WERI-Rb-1 (cell line): Measurements from ENCODE around the gene TMSB4X.

ENCODE experiments used
- DNase-seq: peaks from one replicate; pipeline ENCODE4 v3.0.0-alpha.2; 2020
- H3K27ac ChIP-seq: fragments of 250-450 bp; sonication (Bioruptor Pico); 2 replicates; pipeline ENCODE4 v1.5.1; 2020; ENCODE audit warnings: mild to moderate bottlenecking, moderate library complexity
- H3K27me3 ChIP-seq: fragments of 250-450 bp; sonication (Bioruptor Pico); 2 replicates; pipeline ENCODE4 v1.5.1; 2021; ENCODE audit warnings: mild to moderate bottlenecking, low read depth, moderate library complexity; ENCODE audit not compliant: insufficient read depth, severe bottlenecking
- H3K36me3 ChIP-seq: fragments of 250-450 bp; sonication (Bioruptor Pico); 2 replicates; pipeline ENCODE4 v1.5.1; 2020; ENCODE audit warnings: mild to moderate bottlenecking, moderate library complexity
- H3K4me3 ChIP-seq: 2 replicates; pipeline ENCODE4 v1.5.1; 2011; ENCODE audit warnings: low read depth, mild to moderate bottlenecking, control low read depth, low read length
- H3K9me3 ChIP-seq: fragments of 250-450 bp; sonication (Bioruptor Pico); 2 replicates; pipeline ENCODE4 v1.5.1; 2021; ENCODE audit warnings: mild to moderate bottlenecking, moderate library complexity; ENCODE audit not compliant: severe bottlenecking
- CTCF ChIP-seq: IDR thresholded peaks from 2 replicates; pipeline ENCODE4 v1.5.1; 2011; ENCODE audit warnings: low read depth, mild to moderate bottlenecking, control low read depth, inconsistent platforms, low read length

TMSB4X gene

DNA sequence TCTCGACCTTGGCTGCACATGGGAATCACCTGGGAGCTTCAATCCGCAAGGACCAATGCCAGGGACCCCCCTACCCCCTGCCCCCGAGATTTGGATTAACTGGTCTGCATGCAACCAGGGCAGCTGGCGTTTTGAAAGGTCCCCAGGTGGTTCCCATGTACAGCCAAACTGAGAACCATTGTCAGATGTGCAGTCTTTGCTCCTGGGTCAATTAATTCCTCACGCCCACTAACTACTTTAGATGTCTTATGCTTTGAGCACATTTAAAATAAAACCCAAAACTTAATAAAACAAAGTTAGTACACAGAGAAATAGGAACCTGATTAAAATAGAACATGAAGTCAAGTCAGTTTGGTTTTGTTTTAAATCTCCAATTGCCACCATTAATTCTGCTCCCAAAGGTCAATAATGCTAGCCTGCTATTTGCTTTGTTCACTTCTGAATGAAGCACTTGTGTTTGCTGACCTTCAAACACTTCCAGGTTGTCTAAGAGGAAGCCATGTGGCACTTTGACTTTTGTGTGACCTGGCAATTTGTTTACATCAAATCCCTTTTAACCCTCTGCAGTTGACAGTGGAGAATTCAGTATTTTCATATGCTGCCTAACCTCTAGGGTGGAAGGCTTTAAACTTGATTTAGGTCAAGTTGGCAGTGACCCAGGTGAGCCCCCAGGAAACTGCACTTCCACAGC is 27.2 kb upstream of the TMSB4X start:
- no peaks in the 10 kb centered on the region for H3K27me3 ChIP-seq
- no peaks in the 10 kb centered on the region for H3K36me3 ChIP-seq
- no peak for TF ChIP-seq CTCF
- no peak overlapping the region for H3K27ac ChIP-seq
- H3K4me3 ChIP-seq, result no peak overlapping the region
- H3K9me3 ChIP-seq, result no peaks in the 10 kb centered on the region
- no peak for DNase-seq

DNA sequence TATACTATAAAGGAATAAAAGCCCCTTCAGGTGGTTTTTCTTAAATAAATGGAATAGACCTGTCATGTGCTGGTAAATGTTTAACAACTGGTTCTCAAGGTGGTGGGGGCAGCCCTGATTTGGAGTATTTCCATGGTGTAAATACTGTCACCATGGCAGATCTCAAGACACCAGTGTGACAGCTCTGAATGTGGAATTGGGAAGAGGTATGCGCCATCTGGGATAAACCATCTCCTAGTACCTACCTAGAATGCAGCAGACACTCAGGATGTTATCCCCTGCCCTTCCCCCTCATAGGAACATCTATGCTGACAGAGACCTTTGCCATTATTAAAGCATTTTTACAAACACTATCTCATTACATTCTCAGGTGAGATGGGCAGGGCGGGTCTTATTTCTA is 26.4 kb upstream of the TMSB4X start:
- Histone ChIP-seq H3K9me3 (no peaks in the 10 kb centered on the region), H3K4me3 (no peak overlapping the region), H3K36me3 (no peaks in the 10 kb centered on the region), H3K27me3 (no peaks in the 10 kb centered on the region), H3K27ac (no peak overlapping the region)
- TF ChIP-seq CTCF, result no peak
- DNase-seq, result no peak

DNA sequence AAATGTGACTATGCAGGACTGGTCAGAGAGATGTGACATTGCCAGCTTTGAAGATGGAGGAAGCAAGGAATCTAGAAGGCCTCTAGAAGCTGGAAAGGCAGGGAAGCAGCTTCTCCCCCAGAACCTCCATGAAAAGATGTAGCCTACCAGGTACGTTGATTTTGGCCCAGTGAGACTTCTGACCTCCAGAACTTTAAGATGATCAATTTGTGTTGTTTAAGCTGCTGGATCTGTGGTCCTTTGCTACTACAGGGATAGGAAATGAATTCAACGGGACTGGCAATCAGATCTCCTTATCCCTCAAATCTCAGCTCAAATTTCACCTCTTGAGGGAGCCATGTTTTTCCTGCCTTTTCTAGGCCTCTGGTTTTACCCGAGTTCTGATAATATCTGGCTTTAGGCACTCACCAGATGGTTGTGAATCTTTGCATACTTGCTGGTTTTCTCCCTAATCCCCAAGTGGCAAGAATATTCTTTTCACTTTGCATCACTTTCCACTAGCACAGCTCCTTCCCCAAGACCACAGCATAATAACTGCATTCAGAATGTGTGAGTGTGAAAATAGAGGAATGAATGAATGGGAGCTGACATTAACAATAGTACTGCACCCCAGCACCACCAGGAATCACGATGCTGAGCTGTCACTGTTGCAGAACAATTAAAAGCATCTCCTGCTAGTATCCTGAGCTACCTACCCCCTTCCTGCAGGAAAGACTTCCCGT is 25.5 kb upstream of the TMSB4X start:
- Histone ChIP-seq H3K36me3 (no peaks in the 10 kb centered on the region), H3K4me3 (no peak overlapping the region), H3K27me3 (no peaks in the 10 kb centered on the region), H3K9me3 (no peaks in the 10 kb centered on the region), H3K27ac (no peak overlapping the region)
- no peak for DNase-seq
- no peak for TF ChIP-seq CTCF

- H3K36me3 ChIP-seq, result no peaks in the 10 kb centered on the region
- TF ChIP-seq CTCF, result no peak
- H3K27ac ChIP-seq, result no peak overlapping the region
- no peaks in the 10 kb centered on the region for H3K9me3 ChIP-seq
- no peak for DNase-seq
- no peak overlapping the region for H3K4me3 ChIP-seq
- no peaks in the 10 kb centered on the region for H3K27me3 ChIP-seq
These were observed 24.8 kb upstream of the TMSB4X start for GRCh38 chrX:12949927-12950656.

DNA sequence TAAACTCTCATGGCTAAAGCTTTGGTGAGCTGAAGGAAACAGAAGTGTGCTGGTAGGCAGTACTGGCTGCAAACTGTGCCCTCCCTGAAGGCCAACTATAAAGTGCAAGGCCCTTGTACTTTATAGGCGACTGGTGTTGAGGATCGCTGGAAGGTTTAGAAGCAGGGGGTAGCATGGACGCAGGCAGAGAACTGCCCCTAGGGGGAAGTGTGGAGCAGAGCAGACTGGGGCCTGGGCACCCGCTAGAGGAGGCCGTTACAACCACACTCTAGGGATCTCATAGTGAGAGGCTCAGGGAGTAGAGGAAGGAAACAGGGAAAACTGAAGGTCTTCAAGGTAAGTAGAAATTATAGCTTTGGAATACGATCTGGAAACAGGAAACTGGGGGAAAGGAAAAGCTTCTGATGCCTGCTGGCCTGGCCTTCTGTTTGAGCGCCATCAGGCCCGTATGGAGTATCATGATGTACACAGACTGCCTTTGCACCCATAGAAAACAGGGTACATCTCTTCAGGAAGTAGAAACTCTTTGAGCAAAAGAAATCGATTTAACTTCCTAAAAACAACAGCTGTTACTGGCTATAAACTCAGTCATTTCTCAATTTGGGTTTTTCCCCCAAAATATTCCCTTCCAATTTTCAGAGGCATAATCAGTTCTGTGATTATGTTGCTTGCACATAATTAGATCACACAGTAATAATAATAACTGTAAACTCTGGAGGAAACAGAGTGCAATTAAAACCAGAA is 23.9 kb upstream of the TMSB4X start:
- Histone ChIP-seq H3K27ac (no peak overlapping the region), H3K9me3 (no peaks in the 10 kb centered on the region), H3K4me3 (no peak overlapping the region), H3K27me3 (no peaks in the 10 kb centered on the region), H3K36me3 (no peaks in the 10 kb centered on the region)
- DNase-seq, result peak; percentile 59
- peak; percentile 76 for TF ChIP-seq CTCF
